H9 (cell line): ENCODE measurements around the gene LYPD8. TPM values are rescaled to one million over a fixed set of nuclear protein-coding genes. Genes with fewer than 3 reads are reported as not detected.

Source experiments
- DNase-seq: peaks from one replicate; pipeline ENCODE4 v3.0.0-alpha.2; 2017
- H2AFZ ChIP-seq: one replicate; pipeline ENCODE4 v1.6.1; 2013; ENCODE audit warnings: mild to moderate bottlenecking, low read length, control low read depth, moderate library complexity
- H2AK5ac ChIP-seq: 2 replicates; pipeline ENCODE4 v1.6.1; 2013; ENCODE audit warnings: low read length, control low read depth, mixed read lengths; ENCODE audit not compliant: insufficient read length
- H2BK120ac ChIP-seq: one replicate; pipeline ENCODE4 v1.6.1; 2013; ENCODE audit warnings: low read depth, mild to moderate bottlenecking, low read length, control low read depth, inconsistent platforms; ENCODE audit not compliant: poor library complexity, severe bottlenecking
- H2BK12ac ChIP-seq: 2 replicates; pipeline ENCODE4 v1.6.1; 2013; ENCODE audit warnings: low read length, control low read depth, mixed read lengths, low read depth; ENCODE audit not compliant: insufficient read length
- H2BK15ac ChIP-seq: 2 replicates; pipeline ENCODE4 v1.6.1; 2013; ENCODE audit warnings: low read depth, low read length, control low read depth
- H2BK20ac ChIP-seq: one replicate; pipeline ENCODE4 v1.6.1; 2013; ENCODE audit warnings: low read depth, mild to moderate bottlenecking, low read length, control low read depth, inconsistent platforms; ENCODE audit not compliant: poor library complexity, severe bottlenecking
- H2BK5ac ChIP-seq: 2 replicates; pipeline ENCODE4 v1.6.1; 2013; ENCODE audit warnings: low read length, control low read depth, mixed read lengths; ENCODE audit not compliant: insufficient read length
- H3K14ac ChIP-seq: 2 replicates; pipeline ENCODE4 v1.6.1; 2013; ENCODE audit warnings: low read length, control low read depth; ENCODE audit not compliant: insufficient read depth
- H3K18ac ChIP-seq: 2 replicates; pipeline ENCODE4 v1.6.1; 2013; ENCODE audit warnings: low read depth, mild to moderate bottlenecking, mixed read lengths, low read length, control low read depth; ENCODE audit not compliant: insufficient read length
- H3K23ac ChIP-seq: 2 replicates; pipeline ENCODE4 v1.6.1; 2013; ENCODE audit warnings: low read length, control low read depth, mixed read lengths, low read depth; ENCODE audit not compliant: insufficient read length
- H3K23me2 ChIP-seq: 2 replicates; pipeline ENCODE4 v1.6.1; 2013; ENCODE audit warnings: low read depth, mild to moderate bottlenecking, mixed read lengths, low read length, control low read depth; ENCODE audit not compliant: insufficient read length, poor library complexity, severe bottlenecking
- H3K27ac ChIP-seq: 2 replicates; pipeline ENCODE4 v1.5.1; 2013; ENCODE audit warnings: low read length, control low read depth, mixed read lengths, low read depth; ENCODE audit not compliant: insufficient read length
- H3K27me3 ChIP-seq: 2 replicates; pipeline ENCODE4 v1.6.1; 2013; ENCODE audit warnings: low read length, control low read depth, inconsistent platforms; ENCODE audit not compliant: insufficient read depth
- H3K4ac ChIP-seq: 2 replicates; pipeline ENCODE4 v1.6.1; 2013; ENCODE audit warnings: low read depth, mild to moderate bottlenecking, control low read depth, inconsistent platforms, low read length, moderate library complexity
- H3K4me1 ChIP-seq: 2 replicates; pipeline ENCODE4 v1.6.1; 2013; ENCODE audit warnings: low read length, control low read depth, inconsistent platforms; ENCODE audit not compliant: insufficient read depth
- H3K4me2 ChIP-seq: 2 replicates; pipeline ENCODE4 v1.6.1; 2013; ENCODE audit warnings: low read length, control low read depth, mixed read lengths; ENCODE audit not compliant: insufficient read length, insufficient read depth
- H3K56ac ChIP-seq: 2 replicates; pipeline ENCODE4 v1.6.1; 2013; ENCODE audit warnings: low read depth, mild to moderate bottlenecking, mixed read lengths, low read length, control low read depth; ENCODE audit not compliant: insufficient read length
- H3K79me1 ChIP-seq: 2 replicates; pipeline ENCODE4 v1.6.1; 2013; ENCODE audit warnings: low read depth, mild to moderate bottlenecking, moderate library complexity, low read length, control low read depth, inconsistent platforms; ENCODE audit not compliant: insufficient read depth, poor library complexity, severe bottlenecking
- H3K79me2 ChIP-seq: 2 replicates; pipeline ENCODE4 v1.6.1; 2013; ENCODE audit warnings: low read length, control low read depth, inconsistent platforms; ENCODE audit not compliant: insufficient read depth
- H3K9ac ChIP-seq: 2 replicates; pipeline ENCODE4 v1.6.1; 2013; ENCODE audit warnings: low read length, control low read depth, mixed read lengths; ENCODE audit not compliant: insufficient read length; ENCODE audit errors: extremely low read depth
- H3K9me3 ChIP-seq: one replicate; pipeline ENCODE4 v1.6.1; 2013; ENCODE audit warnings: low read depth, low read length, inconsistent platforms; ENCODE audit not compliant: control insufficient read depth
- H3T11ph ChIP-seq: one replicate; pipeline ENCODE4 v1.6.1; 2013; ENCODE audit warnings: mild to moderate bottlenecking, low read length, control low read depth, inconsistent platforms
- H4K20me1 ChIP-seq: one replicate; pipeline ENCODE4 v1.6.1; 2013; ENCODE audit not compliant: control insufficient read depth, insufficient read length, insufficient read depth
- H4K5ac ChIP-seq: 2 replicates; pipeline ENCODE4 v1.6.1; 2013; ENCODE audit warnings: low read depth, mild to moderate bottlenecking, mixed read lengths, low read length, control low read depth; ENCODE audit not compliant: insufficient read length
- H4K8ac ChIP-seq: replicated peaks from 2 replicates; pipeline ENCODE4 v1.6.1; 2013; ENCODE audit warnings: low read length, control low read depth, mixed read lengths, low read depth; ENCODE audit not compliant: insufficient read length
- H4K91ac ChIP-seq: 2 replicates; pipeline ENCODE4 v1.6.1; 2013; ENCODE audit warnings: low read depth, mild to moderate bottlenecking, moderate library complexity, mixed read lengths, low read length, control low read depth; ENCODE audit not compliant: insufficient read length
- H3K27ac Mint-ChIP-seq, 3 experiments: 2 replicates in 2 of 3; 3 replicates in 1 of 3; pipeline ENCODE4 v1.8.0; 2020 to 2021; ENCODE audit warnings: mixed read lengths in 3 of 3, mild to moderate bottlenecking in 1 of 3, moderate library complexity in 1 of 3
- H3K27me3 Mint-ChIP-seq: 2 replicates; pipeline ENCODE4 v1.8.0; 2021; ENCODE audit warnings: low read depth, mild to moderate bottlenecking, moderate library complexity, mixed read lengths
- H3K36me3 Mint-ChIP-seq, 3 experiments: 2 replicates in 2 of 3; 3 replicates in 1 of 3; pipeline ENCODE4 v1.8.0; 2020 to 2021; ENCODE audit warnings: low read depth in 3 of 3, mixed read lengths in 3 of 3; ENCODE audit not compliant: insufficient read depth in 1 of 3
- H3K4me1 Mint-ChIP-seq, 2 experiments: 2 replicates each; pipeline ENCODE4 v1.8.0; 2020; ENCODE audit warnings: mixed read lengths in 2 of 2
- H3K4me3 Mint-ChIP-seq, 2 experiments: 2 replicates in 1 of 2; 3 replicates in 1 of 2; pipeline ENCODE4 v1.8.0; 2020 to 2021; ENCODE audit warnings: mild to moderate bottlenecking in 2 of 2, mixed read lengths in 2 of 2, moderate library complexity in 1 of 2
- H3K9me3 Mint-ChIP-seq, 2 experiments: 2 replicates in 1 of 2; 3 replicates in 1 of 2; pipeline ENCODE4 v1.8.0; 2020; ENCODE audit warnings: mild to moderate bottlenecking in 2 of 2, mixed read lengths in 2 of 2, moderate library complexity in 1 of 2
- WGBS: extraction: QIAGEN DNeasy Blood & Tissue Kit; methylation state at CpG from one replicate; pipeline ENCODE4 v1.1.7; 2013; ENCODE audit warnings: missing lambda C conversion rate, low lambda C conversion rate, mixed read lengths; ENCODE audit not compliant: insufficient read length; ENCODE audit errors: extremely low coverage; 5-methylcytosine and 5-hydroxymethylcytosine counted together
- total RNA-seq: library from RNA; stranded (reverse); gene quantifications from 2 replicates; pipeline ENCODE4 v1.2.1, GENCODE V29; 2021
- TF ChIP-seq, protein P1 (sequence below): fragments of 200-600 bp; sonication (generic); conservative IDR thresholded peaks from 3 replicates; pipeline ENCODE4 v1.8.0; 2021; ENCODE audit warnings: antibody characterized with exemption, mild to moderate bottlenecking

LYPD8 gene
- total RNA-seq, 1 experiment from 2014 or later = not detected

DNA sequence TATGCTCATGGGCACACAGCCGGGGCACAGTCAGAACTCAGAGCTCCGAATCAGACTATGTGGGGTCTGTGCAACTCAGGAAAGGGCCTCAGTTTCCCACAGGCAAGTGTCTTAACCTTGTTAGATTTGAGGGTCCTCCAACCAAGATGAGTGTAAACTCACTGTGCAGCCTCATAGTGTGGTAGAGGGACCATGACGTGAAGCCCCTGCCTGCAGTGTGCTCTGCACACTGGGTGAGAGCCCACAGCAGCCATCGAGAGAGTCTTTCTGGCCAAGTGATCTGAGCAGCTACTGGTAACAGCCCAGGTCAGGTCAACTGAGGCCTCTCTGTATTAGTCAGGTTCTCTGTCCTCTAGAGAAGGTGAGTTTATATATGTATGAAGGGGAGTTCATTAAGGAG, 592 bp upstream of the LYPD8 start:
- H3K18ac ChIP-seq = no peak overlapping the region
- no peak overlapping the region for H3K14ac ChIP-seq
- H3K27ac ChIP-seq = no peak overlapping the region
- H3K23ac ChIP-seq = no peak overlapping the region
- H3K27me3 ChIP-seq = no peaks in the 10 kb centered on the region
- peaks cover 5 to 27% (median 7%) of the 10 kb centered on the region in 3 experiments; a peak in 5 of 7 replicates for H3K36me3 Mint-ChIP-seq
- H3K56ac ChIP-seq = no peak overlapping the region
- H4K20me1 ChIP-seq = no peaks in the 10 kb centered on the region
- no peaks in the 10 kb centered on the region for H3K27me3 Mint-ChIP-seq
- no peak overlapping the region for H4K5ac ChIP-seq
- WGBS = no CpG with 5 or more reads among the region's 4 CpGs
- H3K4me1 Mint-ChIP-seq = no peaks in the 10 kb centered on the region
- no peak overlapping the region for H2BK12ac ChIP-seq
- TF ChIP-seq, protein P1, sequence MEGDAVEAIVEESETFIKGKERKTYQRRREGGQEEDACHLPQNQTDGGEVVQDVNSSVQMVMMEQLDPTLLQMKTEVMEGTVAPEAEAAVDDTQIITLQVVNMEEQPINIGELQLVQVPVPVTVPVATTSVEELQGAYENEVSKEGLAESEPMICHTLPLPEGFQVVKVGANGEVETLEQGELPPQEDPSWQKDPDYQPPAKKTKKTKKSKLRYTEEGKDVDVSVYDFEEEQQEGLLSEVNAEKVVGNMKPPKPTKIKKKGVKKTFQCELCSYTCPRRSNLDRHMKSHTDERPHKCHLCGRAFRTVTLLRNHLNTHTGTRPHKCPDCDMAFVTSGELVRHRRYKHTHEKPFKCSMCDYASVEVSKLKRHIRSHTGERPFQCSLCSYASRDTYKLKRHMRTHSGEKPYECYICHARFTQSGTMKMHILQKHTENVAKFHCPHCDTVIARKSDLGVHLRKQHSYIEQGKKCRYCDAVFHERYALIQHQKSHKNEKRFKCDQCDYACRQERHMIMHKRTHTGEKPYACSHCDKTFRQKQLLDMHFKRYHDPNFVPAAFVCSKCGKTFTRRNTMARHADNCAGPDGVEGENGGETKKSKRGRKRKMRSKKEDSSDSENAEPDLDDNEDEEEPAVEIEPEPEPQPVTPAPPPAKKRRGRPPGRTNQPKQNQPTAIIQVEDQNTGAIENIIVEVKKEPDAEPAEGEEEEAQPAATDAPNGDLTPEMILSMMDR = no peak
- H2BK5ac ChIP-seq = no peak overlapping the region
- H2AFZ ChIP-seq = no peak overlapping the region
- no peak overlapping the region for H2BK20ac ChIP-seq
- no peak overlapping the region for H3K4ac ChIP-seq
- no peak overlapping the region for H2BK15ac ChIP-seq
- H3K79me2 ChIP-seq = no peaks in the 10 kb centered on the region
- no peaks in the 10 kb centered on the region for H3K79me1 ChIP-seq
- peaks cover 28 to 49% of the 10 kb centered on the region in 2 experiments for H3K9me3 Mint-ChIP-seq
- no peaks in the 10 kb centered on the region for H3K23me2 ChIP-seq
- no peak for DNase-seq
- no peak overlapping the region for H3K27ac Mint-ChIP-seq
- H2AK5ac ChIP-seq = no peak overlapping the region
- no peaks in the 10 kb centered on the region for H3K4me1 ChIP-seq
- H3K9ac ChIP-seq = no peak overlapping the region
- H2BK120ac ChIP-seq = no peak overlapping the region
- peaks cover 86% of the 10 kb centered on the region for H3K9me3 ChIP-seq
- H4K91ac ChIP-seq = no peak overlapping the region
- no peak overlapping the region for H3K4me3 Mint-ChIP-seq
- H4K8ac ChIP-seq = no peak overlapping the region
- H3T11ph ChIP-seq = no peak overlapping the region
- H3K4me2 ChIP-seq = no peak overlapping the region
